CD4-positive, alpha-beta T cell treated with Interleukin-17A for 1 hour (primary cell): Measurements from ENCODE around the gene COL18A1.
"Not testable (repeated sequence)": the region's sequence is repeated elsewhere in the genome, so short reads cannot be mapped to it uniquely, and the experiment has no call there.

Experiments
- DNase-seq: peaks from one replicate; pipeline ENCODE4 v3.0.0-alpha.2; 2020

Gene COL18A1

GRCh38 chr21:45549626-45550463 is 144.9 kb downstream of the COL18A1 start:
- DNase-seq = no peak

GRCh38 chr21:45550522-45551210 is 145.7 kb downstream of the COL18A1 start:
- peak; percentile 55 for DNase-seq

GRCh38 chr21:45551316-45551715 is 146.4 kb downstream of the COL18A1 start:
- DNase-seq = peak; percentile 44

GRCh38 chr21:45551783-45552695 is 147.1 kb downstream of the COL18A1 start:
- DNase-seq = no peak

- DNase-seq = no peak
Measured at GRCh38 chr21:45552696-45553391, 147.9 kb downstream of the COL18A1 start.

- peak; percentile 90 for DNase-seq
Measured at GRCh38 chr21:45554477-45555175, 149.7 kb downstream of the COL18A1 start.

- DNase-seq = no peak
Measured at GRCh38 chr21:45555251-45555556, 150.2 kb downstream of the COL18A1 start.

GRCh38 chr21:45555557-45556301 is 150.8 kb downstream of the COL18A1 start:
- DNase-seq = peak; percentile 61

GRCh38 chr21:45556302-45556644 is 151.3 kb downstream of the COL18A1 start:
- DNase-seq = no peak

GRCh38 chr21:45556645-45557615 is 152.0 kb downstream of the COL18A1 start:
- no peak for DNase-seq

GRCh38 chr21:45557616-45558043 is 152.7 kb downstream of the COL18A1 start:
- no peak for DNase-seq

- DNase-seq = no peak
Measured at GRCh38 chr21:45558044-45558721, 153.2 kb downstream of the COL18A1 start.

- DNase-seq = no peak
Measured at GRCh38 chr21:45559216-45560105, 154.5 kb downstream of the COL18A1 start.

- no peak for DNase-seq
Measured at GRCh38 chr21:45560106-45561021, 155.4 kb downstream of the COL18A1 start.

- DNase-seq = not testable (repeated sequence)
Measured at GRCh38 chr21:45561241-45561640, 156.3 kb downstream of the COL18A1 start.

GRCh38 chr21:45562402-45562801 is 157.4 kb downstream of the COL18A1 start:
- DNase-seq = no peak

- DNase-seq = no peak
Measured at GRCh38 chr21:45562965-45563364, 158.0 kb downstream of the COL18A1 start.
